Fibroblast of gingiva (primary cell): Measurements from ENCODE around the gene SPPL3.
"Not testable (repeated sequence)": the region's sequence is repeated elsewhere in the genome, so short reads cannot be mapped to it uniquely, and the experiment has no call there.

ENCODE experiments used
- DNase-seq: peaks from one replicate; pipeline ENCODE4 v3.0.0-alpha.2; 2011; ENCODE audit warnings: low read depth

Gene SPPL3

DNA sequence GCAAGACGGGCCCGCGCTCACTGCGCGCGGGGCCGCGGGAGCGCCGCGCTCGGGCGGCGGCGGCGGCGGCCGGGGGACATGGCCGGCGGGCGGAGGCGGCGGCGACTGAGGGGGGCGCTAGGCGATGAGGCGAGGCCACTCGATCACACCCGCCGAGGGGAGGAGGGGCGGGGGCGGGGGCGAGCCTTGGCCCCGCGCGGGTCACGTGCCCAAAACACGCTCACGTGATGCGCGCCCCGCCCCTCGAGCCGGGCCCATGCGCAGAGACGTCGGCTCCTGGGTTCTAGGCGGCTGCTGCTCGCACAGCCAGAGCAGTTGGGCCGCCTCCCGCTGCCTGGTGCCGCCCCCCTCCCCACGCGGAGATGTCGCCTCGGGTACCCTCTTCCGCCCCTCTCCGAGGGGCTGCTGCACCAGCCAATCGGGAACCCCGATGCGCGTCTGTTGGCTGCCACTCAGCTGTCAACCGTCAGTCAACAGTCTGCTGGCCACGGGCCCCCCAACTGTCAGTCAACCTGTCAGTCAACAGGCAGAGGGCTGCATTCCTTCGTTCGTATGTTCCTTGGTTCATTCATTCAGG, at the start of gene SPPL3:
Gene SPPL3, minus strand, starts transcription at position 162 of the 577 bp plus-strand sequence. CDS start 491 bp downstream, outside the sequence.
- peak; percentile 82 for DNase-seq

DNA sequence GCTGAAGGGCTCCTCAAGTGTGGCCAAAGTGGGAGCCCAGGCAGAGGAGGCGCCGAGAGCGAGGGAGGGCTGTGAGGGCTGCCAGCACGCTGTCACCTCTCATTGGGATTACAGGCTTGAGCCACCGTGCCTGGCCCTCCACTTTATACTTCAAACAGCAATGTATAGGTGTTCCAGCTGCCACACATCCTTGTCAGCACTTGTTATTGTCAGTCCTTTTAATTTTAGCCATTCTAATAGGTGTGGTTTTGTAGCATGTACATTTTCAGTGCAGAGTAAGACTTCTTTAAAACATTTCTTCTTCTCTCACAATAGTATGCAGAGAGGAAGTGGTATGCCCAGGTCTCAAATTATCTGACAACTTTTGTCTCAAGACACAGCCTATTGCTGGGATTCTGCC, 46.6 kb upstream of the SPPL3 start:
- DNase-seq: no peak

DNA sequence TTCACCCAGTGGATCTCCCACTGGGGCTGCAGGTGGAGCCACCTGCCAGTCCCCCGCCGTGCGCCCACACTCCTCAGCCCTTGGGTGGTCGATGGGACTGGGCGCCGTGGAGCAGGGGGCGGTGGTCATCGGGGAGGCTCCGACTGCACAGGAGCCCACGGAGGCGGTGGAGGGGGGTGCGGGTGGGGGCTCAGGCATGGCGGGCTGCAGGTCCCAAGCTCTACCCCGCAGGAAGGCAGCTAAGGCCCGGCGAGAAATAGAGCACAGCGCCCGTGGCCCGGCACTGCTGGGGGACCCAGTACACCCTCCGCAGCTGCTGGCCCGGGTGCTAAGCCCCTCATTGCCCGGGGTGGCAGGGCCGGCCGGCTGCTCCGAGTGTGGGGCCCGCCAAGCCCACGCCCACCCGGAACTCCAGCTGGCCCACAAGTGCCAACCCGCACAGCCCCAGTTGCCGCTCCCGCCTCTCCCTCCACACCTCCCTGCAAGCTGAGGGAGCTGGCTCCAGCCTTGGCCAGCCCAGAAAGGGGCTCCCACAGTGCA, 46.2 kb upstream of the SPPL3 start:
- DNase-seq: not testable (repeated sequence)

DNA sequence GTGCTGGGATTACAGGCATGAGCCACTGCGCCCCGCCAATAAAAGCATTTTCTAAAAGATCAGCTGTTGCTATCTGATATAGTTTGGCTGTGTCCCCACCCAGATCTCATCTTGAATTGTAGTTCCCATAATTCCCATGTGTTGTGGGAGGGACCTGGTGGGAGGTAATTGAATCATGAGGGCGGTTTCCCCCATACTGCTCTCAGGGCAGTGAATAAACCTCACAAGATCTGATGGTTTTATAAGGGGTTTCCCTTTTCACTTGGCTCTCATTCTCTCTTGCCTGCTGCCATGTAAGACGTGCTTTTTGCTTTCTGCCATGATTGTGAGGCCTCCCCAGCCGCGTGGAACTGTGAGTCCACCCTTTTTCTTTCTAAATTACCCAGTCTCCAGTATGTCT, 41.4 kb upstream of the SPPL3 start:
- not testable (repeated sequence) for DNase-seq

DNA sequence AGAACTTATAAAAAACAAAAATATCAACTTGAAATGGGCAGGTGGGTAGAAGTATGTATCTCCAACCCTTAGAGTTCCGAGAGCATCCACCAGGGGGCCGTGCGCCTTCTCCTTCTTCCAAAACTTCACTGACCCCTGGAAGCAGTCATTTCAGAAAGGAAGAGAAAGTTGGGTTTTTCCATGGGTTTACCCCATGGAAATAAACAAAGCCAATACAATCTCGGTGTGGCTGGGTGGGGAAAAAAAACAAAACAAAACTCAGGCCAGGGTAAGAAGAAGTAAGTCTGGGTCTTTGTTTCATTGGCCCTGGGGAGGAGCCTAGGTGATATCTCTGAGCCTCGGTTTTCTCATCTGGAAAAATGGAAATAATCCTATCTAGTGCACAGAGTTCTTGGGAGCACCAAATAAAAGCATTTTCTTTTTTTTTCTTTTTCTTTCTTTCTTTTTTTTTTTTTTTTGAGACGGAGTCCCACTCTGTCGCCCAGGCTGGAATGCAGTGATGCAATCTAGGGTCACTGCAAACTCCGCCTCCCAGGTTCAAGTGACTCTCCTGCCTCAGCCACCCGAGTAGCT, 40.6 kb upstream of the SPPL3 start:
- DNase-seq: peak; percentile 24

GRCh38 chr12:120943482-120943881, 39.3 kb upstream of the SPPL3 start:
- DNase-seq: no peak

- DNase-seq: no peak
Observed at GRCh38 chr12:120941846-120942405, 37.8 kb upstream of the SPPL3 start.

GRCh38 chr12:120941412-120941811, 37.3 kb upstream of the SPPL3 start:
- DNase-seq: no peak

DNA sequence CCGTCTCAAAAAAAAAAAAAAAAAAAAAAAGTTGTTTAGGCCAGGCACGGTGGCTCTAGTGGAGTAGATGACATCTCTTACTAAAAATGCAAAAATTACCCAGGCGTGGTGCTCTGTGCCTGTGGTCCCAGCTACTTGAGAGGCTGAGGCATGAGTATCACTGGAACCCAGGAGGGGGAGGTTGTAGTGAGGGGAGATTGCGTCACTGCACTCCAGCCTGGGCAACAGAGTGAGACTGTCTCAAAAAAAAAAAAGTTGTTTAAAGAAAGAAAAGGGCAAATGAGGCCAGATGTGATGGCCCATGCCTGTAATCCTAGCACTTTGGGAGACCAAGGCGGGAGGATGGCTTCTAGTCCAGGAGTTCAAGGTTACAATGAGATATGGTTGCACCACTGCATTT, 36.6 kb upstream of the SPPL3 start:
- DNase-seq: no peak

GRCh38 chr12:120940006-120940405, 35.8 kb upstream of the SPPL3 start:
- no peak for DNase-seq

DNA sequence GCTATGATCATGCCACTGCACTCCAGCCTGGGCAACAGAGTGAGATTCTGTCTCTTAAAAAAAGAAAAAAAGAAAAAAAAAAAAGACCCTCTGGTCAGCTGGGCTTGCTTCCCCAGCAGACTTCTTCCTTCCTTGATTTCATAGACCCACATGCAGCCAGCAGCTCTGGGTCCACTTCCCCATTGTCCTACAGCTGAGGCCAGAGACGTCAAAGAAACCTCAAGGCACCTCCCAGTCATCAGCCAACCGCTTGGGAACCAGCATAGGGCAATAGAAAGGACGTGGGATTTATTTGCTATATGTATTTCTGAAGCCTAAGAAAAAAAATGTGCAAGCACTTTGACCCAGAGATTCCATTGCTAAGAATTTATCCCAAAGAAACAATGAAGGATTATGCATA, 35.4 kb upstream of the SPPL3 start:
- DNase-seq: no peak

DNA sequence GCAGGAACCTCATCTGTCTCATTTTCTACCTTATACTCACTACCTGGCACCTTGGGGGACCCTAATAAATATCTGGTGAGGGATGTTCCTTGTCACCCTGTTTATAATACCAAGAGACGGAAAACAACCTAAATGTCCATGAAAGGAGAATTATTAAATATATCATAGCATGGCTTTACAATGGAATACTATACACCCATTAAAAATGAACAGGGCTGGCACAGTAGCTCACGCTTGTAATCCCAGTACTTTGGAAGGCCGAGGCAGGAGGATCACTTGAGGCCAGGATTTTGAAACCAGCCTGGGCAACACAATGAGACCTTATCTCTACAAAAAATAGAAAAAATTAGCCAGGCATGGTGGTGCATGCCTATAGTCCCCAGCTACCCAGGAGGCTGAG, 34.3 kb upstream of the SPPL3 start:
- DNase-seq: no peak

DNA sequence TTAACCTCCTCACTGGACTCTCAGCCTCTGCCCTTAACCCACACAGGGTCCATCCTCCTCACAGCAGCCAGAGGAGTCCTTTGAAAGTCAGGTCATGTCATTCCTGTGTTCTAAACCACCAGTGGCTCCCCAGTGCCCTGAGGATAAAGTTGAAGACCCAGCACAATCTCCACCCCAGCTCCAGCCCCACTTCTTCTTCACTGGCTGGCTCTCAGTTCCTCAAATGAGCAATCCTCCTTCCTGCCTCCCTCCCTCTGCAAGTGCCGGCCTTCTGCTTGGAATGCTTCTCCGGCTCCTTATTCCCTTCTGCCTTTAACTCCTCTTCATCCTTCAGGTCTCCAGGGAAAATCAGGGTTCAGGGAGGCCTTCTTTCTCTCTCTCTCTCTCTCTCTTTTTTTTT, 32.0 kb upstream of the SPPL3 start:
- no peak for DNase-seq

DNA sequence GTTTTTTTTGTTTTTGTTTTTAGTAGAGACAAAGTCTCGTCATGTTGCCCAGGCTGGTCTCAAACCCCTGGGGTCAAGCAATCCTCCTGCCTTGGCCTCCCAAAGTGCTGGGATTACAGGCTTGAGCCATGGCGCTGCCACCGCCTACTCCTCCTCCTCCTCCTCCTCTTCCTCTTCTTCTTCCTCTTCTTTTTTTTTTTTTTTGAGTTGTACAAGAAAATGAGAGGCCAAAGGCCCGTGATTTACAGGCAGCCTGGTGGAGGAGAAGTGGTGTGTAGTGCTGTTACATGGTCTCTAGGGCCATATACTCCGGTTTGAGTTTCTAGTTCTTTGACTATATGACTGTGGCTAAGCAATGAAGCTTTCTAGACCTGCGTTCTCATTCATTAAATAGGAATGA, 29.6 kb upstream of the SPPL3 start:
- no peak for DNase-seq

GRCh38 chr12:120932956-120933526, 28.9 kb upstream of the SPPL3 start:
- DNase-seq: no peak

DNA sequence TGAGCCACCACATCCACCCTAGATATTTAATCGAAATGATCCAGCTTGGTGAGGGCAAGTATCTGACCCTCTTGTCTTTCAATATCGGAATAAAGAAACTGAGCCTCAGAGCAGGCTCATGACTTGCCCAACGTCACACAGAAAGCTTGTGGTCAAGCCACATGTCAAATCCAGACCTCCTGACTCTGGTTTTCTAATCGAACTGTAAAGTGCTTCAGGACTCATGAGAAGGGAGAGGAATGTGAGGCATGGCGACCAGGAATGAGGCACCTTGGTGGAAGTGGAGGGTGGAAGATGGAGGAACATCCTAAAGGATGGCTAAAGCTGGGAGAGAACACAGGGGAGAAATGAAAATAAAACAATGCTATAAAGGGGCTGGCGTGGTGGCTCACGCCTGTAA, 27.9 kb upstream of the SPPL3 start:
- DNase-seq: no peak

DNA sequence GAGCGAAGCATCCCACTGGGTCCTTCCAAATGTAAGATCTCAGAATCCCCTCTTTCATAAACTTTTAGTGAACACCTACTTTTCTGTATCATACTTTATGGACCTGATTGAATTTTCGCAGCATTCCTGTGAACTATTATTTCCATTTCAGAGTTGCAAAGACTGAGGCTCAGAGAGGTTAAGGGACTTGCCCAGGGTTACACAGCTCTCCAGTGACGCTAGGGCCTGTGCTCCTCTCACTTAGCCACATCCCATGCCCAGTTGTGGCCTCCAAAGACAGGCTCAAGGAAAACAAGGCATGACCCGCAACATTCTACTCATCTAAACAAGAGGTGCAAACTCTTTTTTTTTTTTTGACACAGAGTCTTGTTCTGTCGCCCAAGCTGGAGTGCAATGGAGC, 25.9 kb upstream of the SPPL3 start:
- DNase-seq: no peak

- no peak for DNase-seq
Observed at GRCh38 chr12:120928864-120929652, 24.9 kb upstream of the SPPL3 start.

- DNase-seq: no peak
Observed at GRCh38 chr12:120925740-120926563, 21.8 kb upstream of the SPPL3 start.

DNA sequence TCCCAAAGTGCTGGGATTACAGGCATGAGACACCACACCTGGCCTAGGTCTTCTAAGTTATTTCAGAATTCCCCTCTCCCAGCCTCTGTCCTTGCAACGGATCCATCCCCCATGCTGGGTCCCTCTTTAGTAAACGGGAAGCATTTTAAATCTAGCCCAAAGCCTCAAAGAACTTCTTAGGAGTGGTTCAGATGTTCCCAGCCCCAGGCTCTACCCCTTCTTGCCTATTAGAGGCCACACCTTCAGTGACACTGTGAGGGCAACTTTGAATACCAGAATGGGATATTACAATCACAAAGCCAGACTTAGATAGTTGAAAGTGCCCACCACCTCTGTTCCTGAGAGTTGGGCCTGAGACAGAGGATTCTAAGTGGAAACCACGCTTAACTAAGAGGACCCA, 18.1 kb upstream of the SPPL3 start:
- DNase-seq: no peak

DNA sequence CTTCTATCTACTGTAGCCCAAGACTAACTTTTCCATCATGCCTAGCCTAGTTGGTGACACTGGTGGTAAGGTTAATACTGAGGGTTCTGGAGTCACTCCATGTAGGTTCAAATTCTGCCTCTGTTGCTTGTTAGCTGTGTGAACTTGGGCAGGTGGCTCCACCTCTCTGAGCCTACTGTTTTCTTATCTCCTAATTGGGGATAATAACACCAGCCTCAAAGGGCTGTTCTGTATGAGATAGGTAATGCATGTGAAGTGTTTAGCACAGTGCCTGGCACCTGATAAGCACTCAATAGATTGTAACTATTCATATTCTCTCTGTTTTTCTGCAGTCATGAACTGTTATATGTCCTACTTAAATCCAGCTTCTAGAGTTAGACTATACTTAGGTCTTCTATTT, 17.5 kb upstream of the SPPL3 start:
- DNase-seq: no peak

DNA sequence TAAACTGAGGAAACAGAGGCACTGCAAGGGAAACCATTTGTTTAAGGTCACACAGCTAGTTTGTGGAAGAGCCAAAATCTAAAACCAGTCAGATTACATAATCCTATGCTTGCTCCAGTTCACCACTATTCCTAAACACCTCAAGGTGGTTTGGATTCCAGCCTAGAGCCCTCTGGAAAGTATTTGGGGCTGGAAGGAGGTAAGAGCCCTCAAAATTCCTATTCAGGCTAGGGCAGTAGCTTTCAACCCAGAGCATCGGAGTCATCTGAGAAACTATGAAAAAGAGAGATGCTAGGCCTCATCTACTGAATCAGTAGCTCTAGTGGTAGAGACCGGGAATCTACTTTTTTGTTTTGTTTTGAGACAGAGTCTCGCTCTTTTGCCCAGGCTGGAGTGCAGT, 16.0 kb upstream of the SPPL3 start:
- no peak for DNase-seq
